Measurements from ENCODE around the gene DDX54.

GRCh38 chr12:113222730-113223531, 37.7 kb upstream of the DDX54 start:
- peak in 2 of 3 experiments; percentile 4 to 10 for TF ChIP-seq CTCF (IDR thresholded peaks at IDR 0.05)
- peak; percentile 79 to 90 for TF ChIP-seq POLR2AphosphoS5 (IDR thresholded peaks at IDR 0.05)
